Measurements from ENCODE around the gene SLC22A6.

SLC22A6 gene

GRCh38 chr11:62933285-62933684 is 51.5 kb downstream of the SLC22A6 start:
- Histone ChIP-seq H3K4me3 (no peak overlapping the region), H3K27ac (no peak overlapping the region)
- DNase-seq (ENCODE audit: low spot score): no peak
- no peak for TF ChIP-seq CTCF (IDR thresholded peaks at IDR 0.05)

- TF ChIP-seq CTCF (IDR thresholded peaks at IDR 0.05): no peak
- no peak overlapping the region for H3K4me3 ChIP-seq
- no peak overlapping the region for H3K27ac ChIP-seq
- no peak for DNase-seq (ENCODE audit: low spot score)
Observed at GRCh38 chr11:62931499-62932278, 53.1 kb downstream of the SLC22A6 start.

GRCh38 chr11:62930666-62931065 is 54.1 kb downstream of the SLC22A6 start:
- no peak for DNase-seq (ENCODE audit: low spot score)
- no peak overlapping the region for H3K4me3 ChIP-seq
- H3K27ac ChIP-seq: no peak overlapping the region
- no peak for TF ChIP-seq CTCF (IDR thresholded peaks at IDR 0.05)

GRCh38 chr11:62930157-62930556 is 54.6 kb downstream of the SLC22A6 start:
- no peak for DNase-seq (ENCODE audit: low spot score)
- Histone ChIP-seq H3K4me3 (no peak overlapping the region), H3K27ac (no peak overlapping the region)
- no peak for TF ChIP-seq CTCF (IDR thresholded peaks at IDR 0.05)

GRCh38 chr11:62928011-62928410 is 56.8 kb downstream of the SLC22A6 start:
- H3K27ac ChIP-seq: no peak overlapping the region
- no peak overlapping the region for H3K4me3 ChIP-seq
- no peak for DNase-seq (ENCODE audit: low spot score)
- TF ChIP-seq CTCF (IDR thresholded peaks at IDR 0.05): no peak

GRCh38 chr11:62926680-62927455 is 57.9 kb downstream of the SLC22A6 start:
- H3K27ac ChIP-seq: no peak overlapping the region
- no peak for DNase-seq (ENCODE audit: low spot score)
- H3K4me3 ChIP-seq: peak overlapping the region; percentile 62
- no peak for TF ChIP-seq CTCF (IDR thresholded peaks at IDR 0.05)
